Peyer's patch (tissue), 4 donors: Measurements from ENCODE around the gene MGAT5B. TPM values are rescaled to one million over a fixed set of nuclear protein-coding genes. Genes with fewer than 3 reads are reported as not detected.

ENCODE experiments used
- DNase-seq, 3 donors: peaks; one replicate each; pipeline ENCODE4 v3.0.0-alpha.2; 2017 to 2019
- H3K27ac ChIP-seq, 4 donors: fragments of 200-600 bp; sonication (generic); one replicate each; pipeline ENCODE4 v1.5.1; 2016 to 2019
- H3K27me3 ChIP-seq, 2 donors: fragments of 200-600 bp; sonication (generic); one replicate each; pipeline ENCODE4 v1.5.1; 2019
- H3K36me3 ChIP-seq, 3 donors: fragments of 200-600 bp; sonication (generic); one replicate each; pipeline ENCODE4 v1.5.1; 2016 to 2019
- H3K4me1 ChIP-seq, 4 donors: fragments of 200-600 bp; sonication (generic); one replicate each; pipeline ENCODE4 v1.5.1; 2016 to 2019
- H3K4me3 ChIP-seq, 4 donors: fragments of 200-600 bp; sonication (generic); 1 replicate in 3 of 4; 2 replicates in 1 of 4; pipeline ENCODE4 v1.5.1; 2016 to 2019; ENCODE audit warnings: mild to moderate bottlenecking in 1 of 4
- H3K9me3 ChIP-seq, 4 donors: fragments of 200-600 bp; sonication (generic); one replicate each; pipeline ENCODE4 v1.5.1; 2016 to 2019; ENCODE audit warnings: mild to moderate bottlenecking in 1 of 4
- POLR2A ChIP-seq, 2 donors: fragments of 450-650 bp; IDR thresholded peaks; one replicate each; pipeline ENCODE4 v1.5.1; 2017; ENCODE audit warnings: antibody characterized with exemption in 2 of 2, mild to moderate bottlenecking in 2 of 2, moderate library complexity in 2 of 2
- total RNA-seq, 4 donors: library from RNA; depleted of rRNA; stranded (reverse); fragments of >200 nt; gene quantifications; one replicate each; pipeline ENCODE4 v1.1.0, GENCODE V29; 2016
- TF ChIP-seq, protein P1 (sequence below), 6 experiments: fragments of 450-650 bp in 4 of 6; fragments of 200-600 bp in 2 of 6; sonication (generic) in 1 of 6; IDR thresholded peaks; one replicate each; pipeline ENCODE4 v1.5.1; 2017 to 2019; ENCODE audit warnings: antibody characterized with exemption in 6 of 6, mild to moderate bottlenecking in 3 of 6, moderate library complexity in 1 of 6

MGAT5B gene
- total RNA-seq, 4 donors from 2014 or later = 0.27 to 6.6 (median 0.47) TPM; not detected in 1

- Histone ChIP-seq H3K9me3 (peaks cover 0 to 3% (median 0%) of the 10 kb centered on the region in 4 donors), H3K27me3 (no peaks in the 10 kb centered on the region), H3K4me3 (no peak overlapping the region), H3K36me3 (no peaks in the 10 kb centered on the region), H3K4me1 (no peaks in the 10 kb centered on the region), H3K27ac (no peak overlapping the region)
- no peak for DNase-seq
- TF ChIP-seq, protein P1, sequence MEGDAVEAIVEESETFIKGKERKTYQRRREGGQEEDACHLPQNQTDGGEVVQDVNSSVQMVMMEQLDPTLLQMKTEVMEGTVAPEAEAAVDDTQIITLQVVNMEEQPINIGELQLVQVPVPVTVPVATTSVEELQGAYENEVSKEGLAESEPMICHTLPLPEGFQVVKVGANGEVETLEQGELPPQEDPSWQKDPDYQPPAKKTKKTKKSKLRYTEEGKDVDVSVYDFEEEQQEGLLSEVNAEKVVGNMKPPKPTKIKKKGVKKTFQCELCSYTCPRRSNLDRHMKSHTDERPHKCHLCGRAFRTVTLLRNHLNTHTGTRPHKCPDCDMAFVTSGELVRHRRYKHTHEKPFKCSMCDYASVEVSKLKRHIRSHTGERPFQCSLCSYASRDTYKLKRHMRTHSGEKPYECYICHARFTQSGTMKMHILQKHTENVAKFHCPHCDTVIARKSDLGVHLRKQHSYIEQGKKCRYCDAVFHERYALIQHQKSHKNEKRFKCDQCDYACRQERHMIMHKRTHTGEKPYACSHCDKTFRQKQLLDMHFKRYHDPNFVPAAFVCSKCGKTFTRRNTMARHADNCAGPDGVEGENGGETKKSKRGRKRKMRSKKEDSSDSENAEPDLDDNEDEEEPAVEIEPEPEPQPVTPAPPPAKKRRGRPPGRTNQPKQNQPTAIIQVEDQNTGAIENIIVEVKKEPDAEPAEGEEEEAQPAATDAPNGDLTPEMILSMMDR (IDR thresholded peaks at IDR 0.05) = no peak
- TF ChIP-seq POLR2A (IDR thresholded peaks at IDR 0.05) = no peak
These were observed 12.1 kb downstream of the MGAT5B start for GRCh38 chr17:76880268-76880667.

DNA sequence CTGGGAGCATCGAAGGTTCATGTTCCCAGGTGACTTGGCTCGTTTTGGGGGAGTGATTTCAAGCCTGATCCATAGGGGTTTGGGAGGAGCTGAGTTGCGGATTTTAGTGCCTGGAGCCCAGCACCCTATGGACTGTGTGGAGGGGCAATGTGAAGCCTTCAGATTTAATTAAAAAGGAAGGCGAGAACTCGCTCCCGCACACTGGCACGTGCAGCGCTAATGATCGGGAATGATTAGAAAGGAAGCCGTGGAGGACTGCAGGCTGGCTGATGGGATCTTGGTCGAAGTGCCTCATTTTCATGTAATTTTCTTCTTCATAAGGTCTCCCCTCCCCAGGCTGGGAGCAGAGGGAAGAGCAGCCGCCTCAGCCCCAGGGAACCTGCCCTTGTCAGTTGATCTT lies 12.8 kb downstream of the MGAT5B start:
- TF ChIP-seq, protein P1 (IDR thresholded peaks at IDR 0.05) = no peak
- no peak for TF ChIP-seq POLR2A (IDR thresholded peaks at IDR 0.05)
- Histone ChIP-seq H3K4me3 (no peak overlapping the region), H3K27ac (no peak overlapping the region), H3K9me3 (peaks cover 0 to 1% (median 0%) of the 10 kb centered on the region in 4 donors), H3K4me1 (no peaks in the 10 kb centered on the region), H3K27me3 (no peaks in the 10 kb centered on the region), H3K36me3 (no peaks in the 10 kb centered on the region)
- no peak for DNase-seq

- H3K9me3 ChIP-seq = no peaks in the 10 kb centered on the region
- H3K4me1 ChIP-seq = no peaks in the 10 kb centered on the region
- no peak overlapping the region for H3K4me3 ChIP-seq
- DNase-seq = no peak
- TF ChIP-seq POLR2A (IDR thresholded peaks at IDR 0.05) = no peak
- TF ChIP-seq, protein P1 (IDR thresholded peaks at IDR 0.05) = no peak
- no peaks in the 10 kb centered on the region for H3K36me3 ChIP-seq
- H3K27me3 ChIP-seq = no peaks in the 10 kb centered on the region
- no peak overlapping the region for H3K27ac ChIP-seq
These were observed 13.2 kb downstream of the MGAT5B start for GRCh38 chr17:76881408-76881807.

DNA sequence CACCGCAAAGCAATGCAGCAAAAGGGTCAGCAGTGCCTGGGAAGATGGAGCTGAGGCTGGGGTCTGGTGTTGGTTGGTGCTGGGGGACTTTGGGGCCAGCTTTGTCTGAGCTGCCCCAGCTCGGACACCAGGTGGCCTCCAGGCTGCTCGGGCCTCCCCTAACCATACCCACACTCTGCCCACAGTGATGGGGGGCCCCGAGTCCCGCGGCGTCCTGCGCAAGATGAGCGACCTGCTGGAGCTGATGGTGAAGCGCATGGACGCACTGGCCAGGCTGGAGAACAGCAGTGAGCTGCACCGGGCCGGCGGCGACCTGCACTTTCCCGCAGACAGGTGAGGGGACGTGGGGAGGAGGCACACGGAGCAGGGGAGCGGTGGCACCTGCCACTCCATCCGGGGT lies 13.8 kb downstream of the MGAT5B start:
- Histone ChIP-seq H3K36me3 (no peaks in the 10 kb centered on the region), H3K27me3 (no peaks in the 10 kb centered on the region), H3K27ac (no peak overlapping the region), H3K4me1 (no peaks in the 10 kb centered on the region), H3K4me3 (no peak overlapping the region), H3K9me3 (no peaks in the 10 kb centered on the region)
- TF ChIP-seq, protein P1 (IDR thresholded peaks at IDR 0.05) = no peak
- TF ChIP-seq POLR2A (IDR thresholded peaks at IDR 0.05) = no peak
- DNase-seq = no peak

DNA sequence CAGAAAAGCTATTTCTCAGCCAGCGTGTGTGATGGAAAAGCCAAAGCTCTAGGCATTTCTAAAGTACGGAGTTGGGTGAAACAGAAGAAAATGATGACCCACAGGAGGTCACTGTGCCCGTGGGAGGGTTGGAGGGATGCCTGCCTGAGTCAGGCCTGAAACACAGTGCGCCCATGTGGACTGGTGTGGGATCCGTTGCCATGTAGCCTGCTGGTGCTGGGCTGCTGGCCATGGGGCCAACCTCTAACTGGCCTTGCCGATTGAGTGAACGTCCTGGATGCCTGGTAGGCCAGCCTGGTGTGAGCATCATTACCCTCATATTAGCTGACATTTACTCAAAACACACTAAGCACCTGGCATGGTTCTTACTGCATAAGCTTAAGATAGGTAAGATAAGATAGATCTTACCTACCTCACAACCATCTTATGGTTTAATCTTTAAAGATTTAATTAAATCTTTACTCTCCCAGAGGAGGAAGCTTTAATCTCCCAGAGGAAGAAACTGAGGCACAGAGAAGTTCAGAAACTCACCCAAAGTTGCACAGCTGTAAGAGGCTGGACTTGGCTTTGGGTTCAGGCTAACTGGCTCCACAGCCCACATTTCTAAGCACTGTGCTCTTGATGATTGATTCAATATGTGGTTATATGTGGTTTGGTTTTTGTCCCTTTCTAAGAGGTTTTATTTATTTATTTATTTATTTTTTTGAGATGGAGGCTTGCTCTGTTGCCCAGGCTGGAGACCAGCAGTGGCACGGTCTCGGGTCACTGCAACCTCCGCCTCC lies 15.7 kb downstream of the MGAT5B start:
- no peak overlapping the region for H3K27ac ChIP-seq
- no peaks in the 10 kb centered on the region for H3K9me3 ChIP-seq
- H3K36me3 ChIP-seq = no peaks in the 10 kb centered on the region
- no peaks in the 10 kb centered on the region for H3K27me3 ChIP-seq
- no peaks in the 10 kb centered on the region for H3K4me1 ChIP-seq
- no peak overlapping the region for H3K4me3 ChIP-seq
- DNase-seq = no peak
- TF ChIP-seq, protein P1 (IDR thresholded peaks at IDR 0.05) = no peak
- TF ChIP-seq POLR2A (IDR thresholded peaks at IDR 0.05) = no peak
